ENCODE results near the gene FLT1.

Gene FLT1

DNA sequence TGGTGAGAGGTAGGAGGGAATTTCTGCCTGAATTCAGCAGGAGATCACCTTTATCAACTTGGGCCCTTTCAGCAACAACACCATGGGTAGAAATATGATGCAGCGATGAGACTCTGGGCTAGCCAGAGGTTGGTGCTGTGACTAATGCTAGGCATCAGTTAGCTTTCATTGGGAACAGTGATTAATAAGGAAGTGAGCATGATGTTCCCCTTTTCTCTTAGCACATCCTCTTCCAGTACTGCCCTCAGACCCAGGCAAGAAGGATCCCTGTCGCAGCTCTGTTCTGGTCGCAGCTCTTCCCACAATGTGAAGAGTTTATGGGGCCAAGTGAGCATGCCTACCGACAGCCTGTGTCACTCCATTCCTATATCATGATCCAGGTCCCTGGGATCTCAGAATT is 100.5 kb downstream of the FLT1 start:
- TF ChIP-seq, protein P1, sequence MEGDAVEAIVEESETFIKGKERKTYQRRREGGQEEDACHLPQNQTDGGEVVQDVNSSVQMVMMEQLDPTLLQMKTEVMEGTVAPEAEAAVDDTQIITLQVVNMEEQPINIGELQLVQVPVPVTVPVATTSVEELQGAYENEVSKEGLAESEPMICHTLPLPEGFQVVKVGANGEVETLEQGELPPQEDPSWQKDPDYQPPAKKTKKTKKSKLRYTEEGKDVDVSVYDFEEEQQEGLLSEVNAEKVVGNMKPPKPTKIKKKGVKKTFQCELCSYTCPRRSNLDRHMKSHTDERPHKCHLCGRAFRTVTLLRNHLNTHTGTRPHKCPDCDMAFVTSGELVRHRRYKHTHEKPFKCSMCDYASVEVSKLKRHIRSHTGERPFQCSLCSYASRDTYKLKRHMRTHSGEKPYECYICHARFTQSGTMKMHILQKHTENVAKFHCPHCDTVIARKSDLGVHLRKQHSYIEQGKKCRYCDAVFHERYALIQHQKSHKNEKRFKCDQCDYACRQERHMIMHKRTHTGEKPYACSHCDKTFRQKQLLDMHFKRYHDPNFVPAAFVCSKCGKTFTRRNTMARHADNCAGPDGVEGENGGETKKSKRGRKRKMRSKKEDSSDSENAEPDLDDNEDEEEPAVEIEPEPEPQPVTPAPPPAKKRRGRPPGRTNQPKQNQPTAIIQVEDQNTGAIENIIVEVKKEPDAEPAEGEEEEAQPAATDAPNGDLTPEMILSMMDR (IDR thresholded peaks at IDR 0.05), result no peak

DNA sequence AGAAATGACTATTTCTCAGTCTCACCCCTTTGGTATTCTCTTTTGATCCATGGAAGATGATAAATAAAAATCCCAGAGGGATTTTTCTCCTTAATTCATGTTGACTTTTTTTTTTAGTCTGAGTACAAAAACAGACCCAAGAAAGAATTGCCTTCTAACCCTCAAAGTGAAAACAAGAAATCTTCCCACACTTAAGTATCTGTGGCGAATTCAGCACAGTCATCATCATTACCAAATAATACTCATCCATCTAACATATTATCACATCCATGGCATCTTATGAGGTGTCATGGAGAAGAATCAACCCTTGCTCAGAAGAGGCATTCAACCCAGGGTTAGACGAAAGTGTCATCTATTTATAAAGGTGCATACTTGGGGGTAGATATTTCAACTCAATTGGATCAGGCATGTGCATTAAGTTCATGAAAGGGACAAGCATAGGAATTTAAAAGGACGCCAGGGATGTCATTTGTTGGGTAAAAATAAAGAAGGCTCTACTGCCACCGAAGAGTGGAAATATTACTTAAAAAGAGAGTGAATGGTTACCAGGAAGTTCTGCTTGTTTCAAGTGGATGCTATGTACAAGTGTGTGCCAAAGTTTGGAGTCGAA is 101.9 kb downstream of the FLT1 start:
- TF ChIP-seq, protein P1 (IDR thresholded peaks at IDR 0.05), result no peak

DNA sequence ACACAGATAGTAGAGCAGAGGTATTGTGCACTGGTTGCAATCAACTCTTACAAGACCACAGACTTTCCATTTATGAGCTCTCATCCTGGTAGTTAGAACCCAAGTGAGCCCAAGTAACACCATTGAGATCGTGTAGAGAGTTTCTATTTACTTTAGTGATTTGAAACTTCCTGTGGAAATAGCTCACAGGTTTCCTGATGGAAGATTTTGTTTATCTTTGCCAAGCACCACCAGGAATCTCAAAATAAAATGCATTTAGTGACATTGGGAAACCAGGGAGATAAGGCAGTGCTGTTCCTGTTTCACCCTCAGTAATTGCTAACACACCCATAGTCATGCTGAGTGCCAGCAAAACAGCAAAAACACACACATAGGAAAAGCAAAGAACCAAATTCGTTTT is 102.5 kb downstream of the FLT1 start:
- TF ChIP-seq, protein P1 (IDR thresholded peaks at IDR 0.05), result no peak

DNA sequence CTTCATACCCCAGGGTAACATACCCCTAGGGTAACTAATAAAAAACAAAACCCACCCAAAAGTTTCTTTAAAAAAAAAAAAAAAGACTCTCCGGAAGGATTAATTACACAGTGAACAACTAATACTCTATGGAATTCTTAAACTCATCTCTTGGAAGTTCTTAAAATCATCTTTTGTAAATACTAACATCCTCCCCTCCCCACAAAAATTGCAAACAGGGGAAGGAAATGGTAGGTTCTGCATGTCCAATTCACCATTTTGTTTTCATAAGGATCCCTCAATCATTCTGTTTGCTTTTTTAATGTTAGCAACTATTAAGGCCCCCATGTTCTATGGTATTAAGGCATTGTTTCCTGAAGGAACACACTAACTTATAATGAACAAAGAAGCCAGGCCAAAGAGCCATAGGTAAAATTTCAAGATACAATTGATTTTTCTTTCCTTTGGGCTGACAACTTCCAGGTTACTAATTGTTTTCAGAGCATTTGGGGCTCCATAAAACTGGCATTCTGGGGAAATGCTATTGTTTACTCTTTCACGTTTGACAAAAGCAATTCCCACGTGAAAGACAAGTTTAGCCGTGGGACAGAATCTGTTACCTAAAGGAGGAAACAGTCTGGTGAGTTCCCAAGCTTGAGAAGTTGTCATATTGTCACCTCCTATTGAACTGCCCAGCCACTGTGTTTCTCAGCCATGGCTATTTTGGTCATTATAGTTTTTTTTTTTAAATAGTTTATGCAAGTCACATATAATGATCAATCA is 107.0 kb downstream of the FLT1 start:
- TF ChIP-seq, protein P1 (IDR thresholded peaks at IDR 0.05), result no peak

DNA sequence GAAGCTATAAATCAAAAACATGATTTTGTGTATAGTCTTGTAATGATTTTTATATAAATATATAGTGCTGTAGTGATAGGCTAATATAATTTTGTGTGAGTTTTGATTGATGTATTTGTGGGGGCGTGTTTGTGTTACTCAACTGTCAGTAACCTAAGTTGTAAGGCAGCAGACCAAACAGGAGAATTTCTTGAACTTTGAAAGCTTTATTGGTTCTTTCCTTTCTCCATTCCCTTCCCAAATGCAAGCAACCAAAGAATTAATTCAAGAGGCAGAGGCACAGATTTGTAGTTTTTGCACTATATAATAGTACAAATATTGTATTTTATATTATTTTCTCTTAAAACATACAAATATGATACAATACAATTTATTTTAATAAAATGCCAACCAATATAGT is 109.6 kb downstream of the FLT1 start:
- TF ChIP-seq, protein P1 (IDR thresholded peaks at IDR 0.05), result no peak

DNA sequence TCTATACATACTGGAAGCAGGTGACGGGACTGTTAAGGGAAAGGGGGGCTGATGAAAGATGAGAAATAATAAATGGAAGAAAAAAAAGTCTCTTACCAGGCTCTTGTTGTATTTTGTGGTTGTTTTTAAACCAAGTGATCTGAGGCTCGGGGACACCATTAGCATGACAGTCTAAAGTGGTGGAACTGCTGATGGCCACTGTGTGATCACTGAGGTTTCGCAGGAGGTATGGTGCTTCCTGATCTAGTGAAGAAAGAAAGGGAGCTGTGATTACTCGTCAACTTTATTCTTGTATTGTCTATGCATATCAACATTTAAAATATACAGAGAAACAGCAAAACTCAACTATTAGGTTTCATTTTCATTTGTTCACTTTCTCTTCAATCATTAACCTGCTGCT is 110.1 kb downstream of the FLT1 start:
- TF ChIP-seq, protein P1 (IDR thresholded peaks at IDR 0.05), result no peak

DNA sequence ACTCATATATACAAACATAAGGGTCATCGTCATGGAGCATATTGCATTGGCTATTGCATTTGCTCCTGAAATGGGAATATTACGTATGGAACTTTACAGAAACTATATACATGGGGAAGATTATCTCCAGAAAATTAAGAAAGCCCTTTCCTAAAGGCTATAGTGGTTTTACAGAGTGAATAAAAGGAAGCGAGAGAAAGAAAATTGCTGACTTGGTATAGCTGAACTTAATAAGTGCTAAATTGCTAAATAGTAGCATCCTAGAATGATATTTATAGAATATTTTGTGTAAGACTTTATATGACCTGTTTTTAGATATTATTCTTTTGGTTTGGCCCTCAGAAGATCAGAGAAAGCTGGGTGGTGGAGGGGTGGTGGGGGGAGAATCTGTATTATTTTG is 114.6 kb downstream of the FLT1 start:
- TF ChIP-seq, protein P1 (IDR thresholded peaks at IDR 0.05), result no peak
